ENCODE data around the gene PWP1. TPM values are rescaled to one million over a fixed set of nuclear protein-coding genes. Genes with fewer than 3 reads are reported as not detected.
A peak's percentile ranks its signal among the peaks of the same experiment; 100 is the strongest.

Gene PWP1
- total RNA-seq, 1 donor from 2014 or later, result 168 TPM

- no peak for DNase-seq (ENCODE audit: low read depth)
- no peak for TF ChIP-seq CTCF (conservative IDR thresholded peaks at IDR 0.05; ENCODE audit: low read depth, low read length)
- H3K4me3 ChIP-seq (ENCODE audit: low read depth, low read length), result no peak overlapping the region
Observed at GRCh38 chr12:107732365-107732764, 46.8 kb downstream of the PWP1 start.

GRCh38 chr12:107734139-107734538 is 48.5 kb downstream of the PWP1 start:
- DNase-seq (ENCODE audit: low read depth), result no peak
- H3K4me3 ChIP-seq (ENCODE audit: low read depth, low read length), result no peak overlapping the region
- TF ChIP-seq CTCF (conservative IDR thresholded peaks at IDR 0.05; ENCODE audit: low read depth, low read length), result no peak

- H3K4me3 ChIP-seq (ENCODE audit: low read depth, low read length), result no peak overlapping the region
- TF ChIP-seq CTCF (conservative IDR thresholded peaks at IDR 0.05; ENCODE audit: low read depth, low read length), result no peak
- DNase-seq (ENCODE audit: low read depth), result no peak
Observed at GRCh38 chr12:107735763-107736162, 50.2 kb downstream of the PWP1 start.

GRCh38 chr12:107736914-107737313 is 51.3 kb downstream of the PWP1 start:
- TF ChIP-seq CTCF (conservative IDR thresholded peaks at IDR 0.05; ENCODE audit: low read depth, low read length), result no peak
- no peak for DNase-seq (ENCODE audit: low read depth)
- H3K4me3 ChIP-seq (ENCODE audit: low read depth, low read length), result no peak overlapping the region

- DNase-seq (ENCODE audit: low read depth), result no peak
- TF ChIP-seq CTCF (conservative IDR thresholded peaks at IDR 0.05; ENCODE audit: low read depth, low read length), result no peak
- no peak overlapping the region for H3K4me3 ChIP-seq (ENCODE audit: low read depth, low read length)
Observed at GRCh38 chr12:107748472-107748871, 62.9 kb downstream of the PWP1 start.

GRCh38 chr12:107749083-107749482 is 63.5 kb downstream of the PWP1 start:
- TF ChIP-seq CTCF (conservative IDR thresholded peaks at IDR 0.05; ENCODE audit: low read depth, low read length), result no peak
- H3K4me3 ChIP-seq (ENCODE audit: low read depth, low read length), result no peak overlapping the region
- DNase-seq (ENCODE audit: low read depth), result no peak

GRCh38 chr12:107759410-107759809 is 73.8 kb downstream of the PWP1 start:
- peak; percentile 79 for DNase-seq (ENCODE audit: low read depth)
- peak overlapping the region; percentile 65 for H3K4me3 ChIP-seq (ENCODE audit: low read depth, low read length)
- TF ChIP-seq CTCF (conservative IDR thresholded peaks at IDR 0.05; ENCODE audit: low read depth, low read length), result no peak

All from epithelial cell of proximal tubule (primary cell).